Lower leg skin (tissue), 4 donors: Measurements from ENCODE around the gene KIF3B. TPM values are rescaled to one million over a fixed set of nuclear protein-coding genes. Genes with fewer than 3 reads are reported as not detected.
"Not testable (repeated sequence)": the region's sequence is repeated elsewhere in the genome, so short reads cannot be mapped to it uniquely, and the experiment has no call there.

Experiments
- DNase-seq, 2 donors: peaks; one replicate each; pipeline ENCODE4 v3.0.0-alpha.2; 2019; ENCODE audit warnings: low spot score in 2 of 2
- H3K4me3 ChIP-seq: fragments of 200-600 bp; sonication (generic); 2 replicates; pipeline ENCODE4 v1.5.1; 2017; ENCODE audit warnings: mild to moderate bottlenecking, low read depth; ENCODE audit not compliant: poor library complexity, severe bottlenecking
- POLR2A ChIP-seq, 2 donors: fragments of 450-650 bp; IDR thresholded peaks; one replicate each; pipeline ENCODE4 v1.6.1; 2016 to 2017; ENCODE audit warnings: antibody characterized with exemption in 2 of 2, mild to moderate bottlenecking in 1 of 2, moderate library complexity in 1 of 2
- WGBS, 2 donors: methylation state at CpG; one replicate each; pipeline ENCODE4 v1.1.5; 2018; 5-methylcytosine and 5-hydroxymethylcytosine counted together
- intact Hi-C: fragments of 100-400 bp; cut with DNase I; formaldehyde crosslinking; loops from one replicate; pipeline ENCODE4 v1.15.0; 2023; ENCODE audit warnings: low total_unique reads
- microRNA counts, 2 donors: library from miRNA; unstranded; fragments of <30 nt; microRNA quantifications; one replicate each; lab custom pipeline; 2016
- total RNA-seq, 4 donors: library from RNA; depleted of rRNA; stranded (reverse); fragments of >200 nt; gene quantifications; one replicate each; pipeline ENCODE4 v1.1.0, GENCODE V29; 2016
- TF ChIP-seq, protein P1 (sequence below), 3 donors: fragments of 450-650 bp; IDR thresholded peaks; one replicate each; pipeline ENCODE4 v1.5.1; 2016; ENCODE audit warnings: antibody characterized with exemption in 3 of 3, mild to moderate bottlenecking in 3 of 3, moderate library complexity in 2 of 3

Gene KIF3B
- total RNA-seq, 4 donors from 2014 or later: 9.7 to 17.8 (median 13.1) TPM

DNA sequence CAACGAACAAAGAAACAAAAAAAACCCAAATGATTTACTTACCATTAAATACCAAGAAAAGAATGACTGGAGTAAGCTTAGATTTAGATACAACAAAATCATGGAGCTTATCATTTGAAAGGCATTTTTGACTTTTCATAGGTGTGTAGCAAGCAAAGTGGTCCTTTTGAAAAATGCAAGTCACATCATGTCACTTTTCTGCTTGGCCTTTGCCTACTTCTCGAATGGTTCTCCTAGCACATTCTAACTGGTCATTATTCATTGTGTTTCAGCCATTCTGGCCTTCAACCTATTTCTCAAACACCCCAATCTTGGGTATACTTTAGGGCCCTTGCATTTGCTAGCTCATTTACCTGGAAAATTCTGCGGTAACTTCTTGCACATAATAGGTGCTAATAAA lies 103.3 kb downstream of the KIF3B start:
- 89% methylated on average over 3 of the region's 3 CpGs for WGBS, 2 donors

DNA sequence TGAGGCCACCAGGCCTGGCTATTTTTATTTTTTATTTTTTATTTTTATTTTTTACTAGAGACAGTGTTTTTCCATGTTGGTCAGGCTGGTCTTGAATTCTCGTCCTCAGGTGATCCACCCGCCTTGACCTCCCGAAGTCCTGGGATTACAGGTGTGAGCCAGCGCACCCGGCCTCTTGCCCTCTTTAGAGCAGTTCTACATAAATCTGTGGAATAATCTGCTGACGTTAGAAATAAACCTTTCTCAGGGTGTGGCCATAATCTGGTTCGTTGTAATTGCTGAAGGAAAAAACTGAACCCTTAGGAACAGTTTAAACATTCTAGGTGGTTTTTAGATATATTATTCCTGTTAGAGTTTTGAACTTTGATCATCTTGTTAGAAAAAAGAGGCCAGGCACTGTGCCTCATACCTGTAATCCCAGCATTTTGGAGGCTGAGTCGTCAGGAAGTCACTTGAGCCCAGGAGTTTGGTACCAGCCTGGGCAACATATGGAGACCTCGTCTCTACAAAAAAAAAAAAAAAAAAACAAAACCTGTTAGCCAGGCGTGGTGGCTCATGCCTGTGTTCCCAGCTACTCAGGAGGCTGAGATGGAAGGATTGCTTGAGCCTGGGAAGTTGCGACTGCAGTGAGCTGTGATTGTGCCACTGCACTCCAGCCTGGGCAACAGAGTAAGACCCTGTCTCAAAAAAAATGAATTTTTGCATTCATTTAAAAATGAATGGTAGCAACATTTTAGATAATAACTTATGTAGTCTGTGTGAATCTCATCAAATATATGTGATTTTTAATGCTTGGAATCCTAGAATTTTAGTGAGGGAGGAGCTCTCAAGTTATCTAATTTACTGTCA lies 104.9 kb downstream of the KIF3B start:
- no peak for DNase-seq
- TF ChIP-seq, protein P1, sequence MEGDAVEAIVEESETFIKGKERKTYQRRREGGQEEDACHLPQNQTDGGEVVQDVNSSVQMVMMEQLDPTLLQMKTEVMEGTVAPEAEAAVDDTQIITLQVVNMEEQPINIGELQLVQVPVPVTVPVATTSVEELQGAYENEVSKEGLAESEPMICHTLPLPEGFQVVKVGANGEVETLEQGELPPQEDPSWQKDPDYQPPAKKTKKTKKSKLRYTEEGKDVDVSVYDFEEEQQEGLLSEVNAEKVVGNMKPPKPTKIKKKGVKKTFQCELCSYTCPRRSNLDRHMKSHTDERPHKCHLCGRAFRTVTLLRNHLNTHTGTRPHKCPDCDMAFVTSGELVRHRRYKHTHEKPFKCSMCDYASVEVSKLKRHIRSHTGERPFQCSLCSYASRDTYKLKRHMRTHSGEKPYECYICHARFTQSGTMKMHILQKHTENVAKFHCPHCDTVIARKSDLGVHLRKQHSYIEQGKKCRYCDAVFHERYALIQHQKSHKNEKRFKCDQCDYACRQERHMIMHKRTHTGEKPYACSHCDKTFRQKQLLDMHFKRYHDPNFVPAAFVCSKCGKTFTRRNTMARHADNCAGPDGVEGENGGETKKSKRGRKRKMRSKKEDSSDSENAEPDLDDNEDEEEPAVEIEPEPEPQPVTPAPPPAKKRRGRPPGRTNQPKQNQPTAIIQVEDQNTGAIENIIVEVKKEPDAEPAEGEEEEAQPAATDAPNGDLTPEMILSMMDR (IDR thresholded peaks at IDR 0.05): no peak
- no peak for TF ChIP-seq POLR2A (IDR thresholded peaks at IDR 0.05)
- no peak overlapping the region for H3K4me3 ChIP-seq
- intact Hi-C loops: no loop called here
- WGBS, 2 donors: 76 to 77% methylated on average over 11 of the region's 11 CpGs

More for the DNA sequence above, 103.3 kb downstream of the KIF3B start:
- intact Hi-C loops: no loop called here
- TF ChIP-seq, protein P1 (IDR thresholded peaks at IDR 0.05): no peak
- no peak for TF ChIP-seq POLR2A (IDR thresholded peaks at IDR 0.05)
- H3K4me3 ChIP-seq: no peak overlapping the region
- DNase-seq: no peak

DNA sequence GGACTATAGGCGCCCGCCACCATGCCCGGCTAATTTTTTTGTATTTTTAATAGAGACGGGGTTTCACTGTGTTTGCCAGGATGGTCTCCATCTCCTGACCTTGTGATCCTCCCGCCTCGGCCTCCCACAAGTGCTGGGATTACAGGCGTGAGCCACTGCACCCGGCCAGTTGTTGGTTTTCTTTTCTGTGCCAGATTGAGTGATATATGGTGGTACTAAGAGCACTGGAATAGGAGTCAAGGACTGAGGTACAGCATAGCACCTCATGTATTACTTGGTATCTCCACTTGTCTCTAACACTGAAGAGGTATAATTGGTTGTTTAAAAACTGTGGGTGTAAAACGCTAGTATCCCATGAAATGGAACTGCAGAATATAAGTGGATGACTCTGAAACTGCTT lies 106.0 kb downstream of the KIF3B start:
- intact Hi-C loops, H3K4me3 ChIP-seq, DNase-seq: not testable (repeated sequence)
- 93 to 95% methylated on average over 9 of the region's 9 CpGs for WGBS, 2 donors

MicroRNAs within 50 kb of the gene (microRNA counts, 767-probe panel; counts per million panel counts)
- microRNA hsa-miR-1825 (lab: Ali Mortazavi, UCI): 0 to 358 counts per million in 2 donors

Other genes starting within 250 kb of the KIF3B start
- gene HCK, start 225.4 kb upstream of the KIF3B start, total RNA-seq: 10 to 100 TPM in 1 of 4 donors, 1 to 10 TPM in 3; 7.0 to 10.2 (median 8.7) TPM
- 10 to 100 TPM; 42.2 to 49.5 (median 47.3) TPM for gene TM9SF4, start 167.9 kb upstream of the KIF3B start, total RNA-seq
- gene PLAGL2, start 69.9 kb upstream of the KIF3B start, total RNA-seq: 10 to 100 TPM; 10.5 to 12.1 (median 11.7) TPM
- 10 to 100 TPM; 15.6 to 29.7 (median 21.6) TPM for gene POFUT1, start 69.8 kb upstream of the KIF3B start, total RNA-seq
- gene ASXL1, start 80.7 kb downstream of the KIF3B start, total RNA-seq: 10 to 100 TPM; 29.1 to 84.8 (median 32.6) TPM